H9 (cell line): ENCODE measurements around the gene HOXC10. TPM values are rescaled to one million over a fixed set of nuclear protein-coding genes. Genes with fewer than 3 reads are reported as not detected.

Source experiments
- DNase-seq: peaks from one replicate; pipeline ENCODE4 v3.0.0-alpha.2; 2017
- H2AFZ ChIP-seq: one replicate; pipeline ENCODE4 v1.6.1; 2013; ENCODE audit warnings: mild to moderate bottlenecking, low read length, control low read depth, moderate library complexity
- H2AK5ac ChIP-seq: 2 replicates; pipeline ENCODE4 v1.6.1; 2013; ENCODE audit warnings: low read length, control low read depth, mixed read lengths; ENCODE audit not compliant: insufficient read length
- H2BK120ac ChIP-seq: one replicate; pipeline ENCODE4 v1.6.1; 2013; ENCODE audit warnings: low read depth, mild to moderate bottlenecking, low read length, control low read depth, inconsistent platforms; ENCODE audit not compliant: poor library complexity, severe bottlenecking
- H2BK12ac ChIP-seq: 2 replicates; pipeline ENCODE4 v1.6.1; 2013; ENCODE audit warnings: low read length, control low read depth, mixed read lengths, low read depth; ENCODE audit not compliant: insufficient read length
- H2BK15ac ChIP-seq: 2 replicates; pipeline ENCODE4 v1.6.1; 2013; ENCODE audit warnings: low read depth, low read length, control low read depth
- H2BK20ac ChIP-seq: one replicate; pipeline ENCODE4 v1.6.1; 2013; ENCODE audit warnings: low read depth, mild to moderate bottlenecking, low read length, control low read depth, inconsistent platforms; ENCODE audit not compliant: poor library complexity, severe bottlenecking
- H2BK5ac ChIP-seq: 2 replicates; pipeline ENCODE4 v1.6.1; 2013; ENCODE audit warnings: low read length, control low read depth, mixed read lengths; ENCODE audit not compliant: insufficient read length
- H3K14ac ChIP-seq: 2 replicates; pipeline ENCODE4 v1.6.1; 2013; ENCODE audit warnings: low read length, control low read depth; ENCODE audit not compliant: insufficient read depth
- H3K18ac ChIP-seq: 2 replicates; pipeline ENCODE4 v1.6.1; 2013; ENCODE audit warnings: low read depth, mild to moderate bottlenecking, mixed read lengths, low read length, control low read depth; ENCODE audit not compliant: insufficient read length
- H3K23ac ChIP-seq: 2 replicates; pipeline ENCODE4 v1.6.1; 2013; ENCODE audit warnings: low read length, control low read depth, mixed read lengths, low read depth; ENCODE audit not compliant: insufficient read length
- H3K23me2 ChIP-seq: 2 replicates; pipeline ENCODE4 v1.6.1; 2013; ENCODE audit warnings: low read depth, mild to moderate bottlenecking, mixed read lengths, low read length, control low read depth; ENCODE audit not compliant: insufficient read length, poor library complexity, severe bottlenecking
- H3K27ac ChIP-seq: 2 replicates; pipeline ENCODE4 v1.5.1; 2013; ENCODE audit warnings: low read length, control low read depth, mixed read lengths, low read depth; ENCODE audit not compliant: insufficient read length
- H3K27me3 ChIP-seq: 2 replicates; pipeline ENCODE4 v1.6.1; 2013; ENCODE audit warnings: low read length, control low read depth, inconsistent platforms; ENCODE audit not compliant: insufficient read depth
- H3K4ac ChIP-seq: 2 replicates; pipeline ENCODE4 v1.6.1; 2013; ENCODE audit warnings: low read depth, mild to moderate bottlenecking, control low read depth, inconsistent platforms, low read length, moderate library complexity
- H3K4me1 ChIP-seq: 2 replicates; pipeline ENCODE4 v1.6.1; 2013; ENCODE audit warnings: low read length, control low read depth, inconsistent platforms; ENCODE audit not compliant: insufficient read depth
- H3K4me2 ChIP-seq: 2 replicates; pipeline ENCODE4 v1.6.1; 2013; ENCODE audit warnings: low read length, control low read depth, mixed read lengths; ENCODE audit not compliant: insufficient read length, insufficient read depth
- H3K56ac ChIP-seq: 2 replicates; pipeline ENCODE4 v1.6.1; 2013; ENCODE audit warnings: low read depth, mild to moderate bottlenecking, mixed read lengths, low read length, control low read depth; ENCODE audit not compliant: insufficient read length
- H3K79me1 ChIP-seq: 2 replicates; pipeline ENCODE4 v1.6.1; 2013; ENCODE audit warnings: low read depth, mild to moderate bottlenecking, moderate library complexity, low read length, control low read depth, inconsistent platforms; ENCODE audit not compliant: insufficient read depth, poor library complexity, severe bottlenecking
- H3K79me2 ChIP-seq: 2 replicates; pipeline ENCODE4 v1.6.1; 2013; ENCODE audit warnings: low read length, control low read depth, inconsistent platforms; ENCODE audit not compliant: insufficient read depth
- H3K9ac ChIP-seq: 2 replicates; pipeline ENCODE4 v1.6.1; 2013; ENCODE audit warnings: low read length, control low read depth, mixed read lengths; ENCODE audit not compliant: insufficient read length; ENCODE audit errors: extremely low read depth
- H3K9me3 ChIP-seq: one replicate; pipeline ENCODE4 v1.6.1; 2013; ENCODE audit warnings: low read depth, low read length, inconsistent platforms; ENCODE audit not compliant: control insufficient read depth
- H3T11ph ChIP-seq: one replicate; pipeline ENCODE4 v1.6.1; 2013; ENCODE audit warnings: mild to moderate bottlenecking, low read length, control low read depth, inconsistent platforms
- H4K20me1 ChIP-seq: one replicate; pipeline ENCODE4 v1.6.1; 2013; ENCODE audit not compliant: control insufficient read depth, insufficient read length, insufficient read depth
- H4K5ac ChIP-seq: 2 replicates; pipeline ENCODE4 v1.6.1; 2013; ENCODE audit warnings: low read depth, mild to moderate bottlenecking, mixed read lengths, low read length, control low read depth; ENCODE audit not compliant: insufficient read length
- H4K8ac ChIP-seq: replicated peaks from 2 replicates; pipeline ENCODE4 v1.6.1; 2013; ENCODE audit warnings: low read length, control low read depth, mixed read lengths, low read depth; ENCODE audit not compliant: insufficient read length
- H4K91ac ChIP-seq: 2 replicates; pipeline ENCODE4 v1.6.1; 2013; ENCODE audit warnings: low read depth, mild to moderate bottlenecking, moderate library complexity, mixed read lengths, low read length, control low read depth; ENCODE audit not compliant: insufficient read length
- H3K27ac Mint-ChIP-seq, 3 experiments: 2 replicates in 2 of 3; 3 replicates in 1 of 3; pipeline ENCODE4 v1.8.0; 2020 to 2021; ENCODE audit warnings: mixed read lengths in 3 of 3, mild to moderate bottlenecking in 1 of 3, moderate library complexity in 1 of 3
- H3K27me3 Mint-ChIP-seq: 2 replicates; pipeline ENCODE4 v1.8.0; 2021; ENCODE audit warnings: low read depth, mild to moderate bottlenecking, moderate library complexity, mixed read lengths
- H3K36me3 Mint-ChIP-seq, 3 experiments: 2 replicates in 2 of 3; 3 replicates in 1 of 3; pipeline ENCODE4 v1.8.0; 2020 to 2021; ENCODE audit warnings: low read depth in 3 of 3, mixed read lengths in 3 of 3; ENCODE audit not compliant: insufficient read depth in 1 of 3
- H3K4me1 Mint-ChIP-seq, 2 experiments: 2 replicates each; pipeline ENCODE4 v1.8.0; 2020; ENCODE audit warnings: mixed read lengths in 2 of 2
- H3K4me3 Mint-ChIP-seq, 2 experiments: 2 replicates in 1 of 2; 3 replicates in 1 of 2; pipeline ENCODE4 v1.8.0; 2020 to 2021; ENCODE audit warnings: mild to moderate bottlenecking in 2 of 2, mixed read lengths in 2 of 2, moderate library complexity in 1 of 2
- H3K9me3 Mint-ChIP-seq, 2 experiments: 2 replicates in 1 of 2; 3 replicates in 1 of 2; pipeline ENCODE4 v1.8.0; 2020; ENCODE audit warnings: mild to moderate bottlenecking in 2 of 2, mixed read lengths in 2 of 2, moderate library complexity in 1 of 2
- CTCF ChIP-seq: fragments of 200-600 bp; sonication (generic); conservative IDR thresholded peaks from 3 replicates; pipeline ENCODE4 v1.8.0; 2021; ENCODE audit warnings: antibody characterized with exemption, mild to moderate bottlenecking
- WGBS: extraction: QIAGEN DNeasy Blood & Tissue Kit; methylation state at CpG from one replicate; pipeline ENCODE4 v1.1.7; 2013; ENCODE audit warnings: missing lambda C conversion rate, low lambda C conversion rate, mixed read lengths; ENCODE audit not compliant: insufficient read length; ENCODE audit errors: extremely low coverage; 5-methylcytosine and 5-hydroxymethylcytosine counted together
- total RNA-seq: library from RNA; stranded (reverse); gene quantifications from 2 replicates; pipeline ENCODE4 v1.2.1, GENCODE V29; 2021

HOXC10 gene
- total RNA-seq, 1 experiment from 2014 or later = not detected

- H2BK20ac ChIP-seq = no peak overlapping the region
- H4K20me1 ChIP-seq = no peaks in the 10 kb centered on the region
- no peak overlapping the region for H2BK5ac ChIP-seq
- H3K4me1 ChIP-seq = no peaks in the 10 kb centered on the region
- H2BK12ac ChIP-seq = no peak overlapping the region
- no peak overlapping the region for H3K56ac ChIP-seq
- no peak overlapping the region for H4K8ac ChIP-seq
- H3K79me1 ChIP-seq = no peaks in the 10 kb centered on the region
- Mint-ChIP-seq H3K9me3 (peaks cover 3 to 11% of the 10 kb centered on the region in 2 experiments; a peak in 3 of 5 replicates), H3K4me3 (no peak overlapping the region; a peak in 1 of 5 replicates), H3K27me3 (peaks cover 100% of the 10 kb centered on the region), H3K4me1 (peaks cover 14 to 22% of the 10 kb centered on the region in 2 experiments), H3K27ac (no peak overlapping the region), H3K36me3 (peaks cover 0 to 2% (median 0%) of the 10 kb centered on the region in 3 experiments; a peak in 1 of 7 replicates)
- H2AK5ac ChIP-seq = no peak overlapping the region
- H3K18ac ChIP-seq = no peak overlapping the region
- no peaks in the 10 kb centered on the region for H3K79me2 ChIP-seq
- DNase-seq = no peak
- no peak overlapping the region for H3K14ac ChIP-seq
- H3K27ac ChIP-seq = no peak overlapping the region
- H3K4ac ChIP-seq = no peak overlapping the region
- no peak overlapping the region for H3K23ac ChIP-seq
- no peak overlapping the region for H4K5ac ChIP-seq
- no CpG with 5 or more reads among the region's 7 CpGs for WGBS
- H3K4me2 ChIP-seq = no peak overlapping the region
- H2AFZ ChIP-seq = no peak overlapping the region
- H2BK15ac ChIP-seq = no peak overlapping the region
- H3K9ac ChIP-seq = no peak overlapping the region
- peaks cover 98% of the 10 kb centered on the region for H3K27me3 ChIP-seq
- H2BK120ac ChIP-seq = no peak overlapping the region
- no peak overlapping the region for H4K91ac ChIP-seq
- no peak for TF ChIP-seq CTCF
- no peaks in the 10 kb centered on the region for H3K9me3 ChIP-seq
- no peak overlapping the region for H3T11ph ChIP-seq
- H3K23me2 ChIP-seq = no peaks in the 10 kb centered on the region
These were observed 40.8 kb downstream of the HOXC10 start for GRCh38 chr12:54025499-54026405.
